Brain microvascular endothelial cell (primary cell): ENCODE results near the gene GPS1.

Experiments
- DNase-seq: peaks from one replicate; pipeline ENCODE4 v3.0.0-alpha.2; 2020
- H3K27ac ChIP-seq: fragments of 250-450 bp; sonication (Bioruptor Pico); 2 replicates; pipeline ENCODE4 v1.5.1; 2020; ENCODE audit warnings: mild to moderate bottlenecking, moderate library complexity
- H3K27me3 ChIP-seq: fragments of 250-450 bp; sonication (Bioruptor Pico); replicated peaks from 2 replicates; pipeline ENCODE4 v1.5.1; 2020; ENCODE audit warnings: mild to moderate bottlenecking
- H3K36me3 ChIP-seq: fragments of 250-450 bp; sonication (Bioruptor Pico); replicated peaks from 2 replicates; pipeline ENCODE4 v1.5.1; 2020; ENCODE audit warnings: mild to moderate bottlenecking
- H3K4me3 ChIP-seq: 2 replicates; pipeline ENCODE4 v1.5.1; 2011; ENCODE audit warnings: low read depth, mild to moderate bottlenecking, control low read depth, low read length, moderate library complexity
- CTCF ChIP-seq: IDR thresholded peaks from 2 replicates; pipeline ENCODE4 v1.5.1; 2011; ENCODE audit warnings: low read depth, mild to moderate bottlenecking, moderate library complexity, low read length, control low read depth, inconsistent platforms; ENCODE audit errors: missing control alignments
- in situ Hi-C: cut with HindIII; loops from 2 replicates; pipeline ENCODE4 v1.10.0; 2017; ENCODE audit warnings: low sequenced_read_pairs, low pct_ligation_motif_present

GPS1 gene

DNA sequence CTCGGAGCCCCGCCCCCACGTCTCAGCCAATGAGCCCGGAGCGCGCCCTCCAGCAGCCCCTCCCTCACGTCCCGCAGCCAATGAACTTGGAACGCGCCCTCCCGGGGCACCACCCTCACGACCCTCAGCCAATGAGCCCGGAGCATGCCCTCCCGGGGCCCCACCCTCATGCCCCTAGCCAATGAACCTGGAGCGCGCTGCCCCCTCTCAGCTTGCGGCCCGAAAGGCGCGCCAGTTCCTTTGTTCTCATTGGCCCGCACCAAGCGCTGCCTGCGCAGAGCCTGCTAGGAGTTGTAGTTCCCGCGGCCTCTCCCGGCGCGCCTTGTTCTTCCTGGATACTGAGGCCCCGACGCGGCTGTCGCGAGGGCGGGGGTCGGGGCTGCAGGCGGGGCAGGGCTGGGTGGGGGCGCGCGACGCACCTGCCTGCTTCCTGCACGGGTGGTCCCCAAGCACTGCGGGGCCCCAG, 28.7 kb upstream of the GPS1 start, which contains the start of gene LRRC45:
Gene LRRC45, plus strand, starts transcription at position 325 of the 466 bp plus-strand sequence. CDS start 339 bp downstream, outside the sequence.
- no peaks in the 10 kb centered on the region for H3K36me3 ChIP-seq
- TF ChIP-seq CTCF = no peak
- peak; percentile 100 for DNase-seq
- in situ Hi-C loops = no loop called here
- H3K27ac ChIP-seq = no peak within 1 kb of the TSS
- H3K27me3 ChIP-seq = no peaks in the 10 kb centered on the region
- peak within 1 kb of the TSS; percentile 77 for H3K4me3 ChIP-seq

DNA sequence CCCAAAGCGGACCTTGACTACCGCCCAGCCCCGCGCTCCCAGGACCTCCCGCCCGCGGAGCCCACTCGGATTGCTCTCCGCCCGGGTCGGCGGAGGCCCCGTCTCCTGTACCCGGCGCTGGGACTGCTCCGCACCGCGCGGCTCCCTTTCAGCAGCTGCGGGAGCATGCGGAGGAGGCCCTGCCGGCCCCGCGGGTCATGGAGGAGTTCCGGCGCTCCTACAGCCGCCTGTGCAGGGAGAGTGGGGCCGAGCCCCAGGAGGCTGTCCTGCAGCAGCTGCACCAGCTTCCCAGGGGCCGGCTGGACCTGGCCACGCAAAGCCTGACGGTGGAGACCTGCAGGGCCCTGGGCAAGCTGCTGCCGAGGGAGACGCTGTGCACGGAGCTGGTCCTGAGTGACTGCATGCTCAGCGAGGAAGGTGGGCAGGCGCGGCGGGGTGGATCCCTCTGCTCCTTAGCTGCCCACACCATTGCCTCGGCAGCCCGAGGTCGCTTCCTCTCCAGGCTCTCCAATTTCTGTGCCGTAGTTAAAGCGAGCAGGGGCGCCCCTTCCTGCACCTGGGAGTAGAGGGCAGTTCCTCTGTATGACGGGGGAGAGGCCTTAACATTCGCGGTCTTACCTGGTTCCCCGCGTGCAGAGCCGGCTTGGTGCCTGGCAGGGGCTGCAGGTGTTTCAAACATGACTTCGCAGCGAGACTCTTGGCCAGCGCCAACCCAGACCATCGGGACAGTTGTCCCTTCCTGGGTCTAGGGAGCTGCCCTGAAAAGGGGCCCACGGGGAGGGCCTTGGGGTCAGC, 28.1 kb upstream of the GPS1 start:
- DNase-seq = no peak
- no peaks in the 10 kb centered on the region for H3K36me3 ChIP-seq
- no peak overlapping the region for H3K27ac ChIP-seq

GRCh38 chr17:82024859-82025258, 26.8 kb upstream of the GPS1 start:
- H3K27me3 ChIP-seq = no peaks in the 10 kb centered on the region
- no peak for TF ChIP-seq CTCF
- in situ Hi-C loops = no loop called here
- H3K4me3 ChIP-seq = no peak overlapping the region
- no peak overlapping the region for H3K27ac ChIP-seq
- H3K36me3 ChIP-seq = no peaks in the 10 kb centered on the region
- no peak for DNase-seq

More for the DNA sequence above, 28.1 kb upstream of the GPS1 start:
- no peaks in the 10 kb centered on the region for H3K27me3 ChIP-seq
- in situ Hi-C loops = no loop called here
- H3K4me3 ChIP-seq = peak overlapping the region; percentile 72
- TF ChIP-seq CTCF = no peak

DNA sequence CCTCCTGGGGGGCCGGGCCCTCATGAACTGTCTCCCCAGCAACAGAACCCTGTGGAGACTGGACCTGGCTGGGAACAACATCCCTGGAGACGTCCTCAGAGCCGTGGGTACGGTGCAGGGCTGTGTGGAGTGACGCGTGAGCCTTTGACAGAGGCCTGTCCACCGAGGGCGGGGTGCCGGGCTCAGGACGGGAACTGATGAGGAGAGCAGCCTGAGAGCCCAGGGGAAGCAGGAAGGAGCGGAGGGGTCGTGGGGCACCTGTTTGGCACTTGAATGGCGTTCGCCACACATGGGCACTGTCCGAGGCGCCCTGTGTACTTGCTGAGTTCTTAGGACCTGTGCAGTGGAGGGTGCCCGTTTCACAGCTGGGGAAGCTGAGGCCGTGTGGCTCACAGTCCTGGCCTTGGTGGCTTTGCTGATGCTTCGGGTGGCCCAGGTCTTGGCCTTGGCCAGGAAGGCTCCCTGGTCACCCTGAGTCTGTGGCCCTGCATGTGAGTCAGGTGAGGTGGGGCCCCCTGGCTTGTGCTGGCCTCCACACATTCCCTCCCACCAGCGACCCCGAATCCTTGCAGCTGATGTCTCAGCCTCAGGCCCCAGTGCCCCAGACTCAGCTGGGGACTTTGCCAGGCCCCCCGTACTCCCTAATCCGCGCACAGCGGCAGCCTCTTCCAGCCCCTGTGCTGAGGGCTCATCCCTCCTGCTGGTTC, 26.1 kb upstream of the GPS1 start:
- in situ Hi-C loops = no loop called here
- DNase-seq = no peak
- no peak for TF ChIP-seq CTCF
- Histone ChIP-seq H3K4me3 (no peak overlapping the region), H3K27me3 (no peaks in the 10 kb centered on the region), H3K27ac (no peak overlapping the region), H3K36me3 (no peaks in the 10 kb centered on the region)

- Histone ChIP-seq H3K36me3 (no peaks in the 10 kb centered on the region), H3K27ac (no peak overlapping the region), H3K4me3 (no peak overlapping the region), H3K27me3 (no peaks in the 10 kb centered on the region)
- TF ChIP-seq CTCF = no peak
- DNase-seq = no peak
- in situ Hi-C loops = no loop called here
Observed at GRCh38 chr17:82028246-82028645, 23.5 kb upstream of the GPS1 start.
